Mononuclear cell (primary cell): ENCODE results near the gene TMEM40. TPM values are rescaled to one million over a fixed set of nuclear protein-coding genes. Genes with fewer than 3 reads are reported as not detected.
"Not testable (repeated sequence)": the region's sequence is repeated elsewhere in the genome, so short reads cannot be mapped to it uniquely, and the experiment has no call there.

Experiments
- H3K27me3 ChIP-seq: 2 replicates; pipeline ENCODE4 v1.6.0; 2011; ENCODE audit warnings: low read length, control low read depth; ENCODE audit not compliant: insufficient read depth
- H3K4me1 ChIP-seq: 2 replicates; pipeline ENCODE4 v1.5.1; 2011; ENCODE audit warnings: mild to moderate bottlenecking, low read length, control low read depth; ENCODE audit not compliant: insufficient read depth
- H3K4me3 ChIP-seq: 2 replicates; pipeline ENCODE4 v1.5.1; 2011; ENCODE audit warnings: mild to moderate bottlenecking, low read length, moderate library complexity
- H3K9me3 ChIP-seq: 2 replicates; pipeline ENCODE4 v1.5.1; 2011; ENCODE audit warnings: low read depth, mild to moderate bottlenecking, control low read depth, low read length
- total RNA-seq: library from RNA; depleted of rRNA; stranded (reverse); fragments of >200 nt; gene quantifications from one replicate; pipeline ENCODE4 v1.2.3, GENCODE V29; 2012

Gene TMEM40
- total RNA-seq, 1 donor: 3.8 TPM

DNA sequence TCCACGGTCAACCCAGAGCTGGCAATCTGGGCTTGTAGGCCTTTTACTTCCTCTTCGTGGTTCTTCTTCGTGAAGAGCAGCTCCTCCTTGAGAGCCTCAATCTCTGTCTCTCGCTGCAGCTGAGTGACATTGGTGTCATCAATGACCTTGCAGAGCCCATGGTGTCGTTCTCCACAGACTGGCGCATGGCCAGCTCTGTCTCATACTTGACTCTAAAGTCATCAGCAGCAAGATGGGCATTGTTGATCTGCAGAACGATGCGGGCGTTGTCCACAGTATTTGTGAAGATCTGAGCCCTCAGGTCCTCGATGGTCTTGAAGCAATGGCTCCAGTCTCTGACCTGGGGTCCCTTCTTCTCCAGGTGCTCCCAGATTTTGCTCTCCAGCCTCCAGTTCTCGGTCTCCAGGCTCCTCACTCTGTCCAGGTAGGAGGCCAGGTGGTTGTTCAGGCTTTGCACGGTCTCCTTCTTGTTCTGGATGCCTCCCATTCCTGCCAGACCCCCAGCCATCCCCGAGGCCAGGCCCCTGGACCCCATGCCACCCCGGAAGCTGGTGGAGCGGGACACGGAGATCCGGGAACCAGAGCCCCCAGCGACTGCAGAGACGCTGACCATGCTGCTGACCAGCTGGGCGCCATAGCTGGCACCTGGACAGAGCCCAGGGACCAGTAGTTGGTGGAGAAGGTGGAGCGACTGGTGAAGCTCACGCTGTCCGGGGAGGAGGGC, 29.1 kb upstream of the TMEM40 start:
- H3K27me3 ChIP-seq: peaks cover 12% of the 10 kb centered on the region
- not testable (repeated sequence) for H3K9me3 ChIP-seq, H3K4me1 ChIP-seq, H3K4me3 ChIP-seq

DNA sequence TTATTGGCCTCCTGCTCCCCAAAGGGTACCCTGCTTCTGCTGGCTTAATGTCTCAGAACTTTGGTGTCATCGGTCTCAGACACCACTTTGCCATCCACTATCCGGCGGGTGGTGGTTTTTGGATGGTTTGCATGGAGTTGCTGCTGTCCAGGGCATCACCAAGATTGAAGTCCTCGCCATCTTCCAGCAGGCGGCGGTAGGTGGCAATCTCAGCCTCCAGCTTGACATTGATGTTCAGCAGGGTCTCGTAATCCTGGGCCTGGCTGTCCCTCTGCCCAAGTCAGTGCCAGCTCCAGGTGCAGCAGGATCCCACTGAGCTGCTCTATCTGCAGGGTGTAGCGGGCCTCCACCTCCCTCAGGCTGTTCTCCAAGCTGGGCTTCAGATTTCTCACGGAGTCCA, 28.3 kb upstream of the TMEM40 start:
- not testable (repeated sequence) for H3K4me3 ChIP-seq, H3K4me1 ChIP-seq, H3K9me3 ChIP-seq
- H3K27me3 ChIP-seq: peaks cover 12% of the 10 kb centered on the region

DNA sequence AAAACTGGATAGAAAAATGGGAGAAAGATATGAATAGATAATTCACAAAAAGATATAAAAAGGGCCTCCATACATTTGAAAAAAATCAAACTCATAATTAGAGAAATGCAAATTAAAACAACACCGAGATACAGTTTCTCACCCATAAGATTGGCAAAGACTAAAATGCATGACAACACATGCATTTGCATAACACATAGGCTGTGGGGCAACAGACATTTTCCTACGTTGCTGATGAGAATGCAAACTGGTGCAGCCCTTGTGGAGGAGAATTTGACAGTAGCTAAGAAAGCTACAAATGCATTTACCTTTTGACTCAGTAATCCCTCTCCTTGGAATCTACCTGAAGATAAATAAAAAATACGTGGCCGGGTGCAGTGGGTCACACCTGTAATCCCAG, 26.0 kb upstream of the TMEM40 start:
- no peak overlapping the region for H3K4me3 ChIP-seq
- no peaks in the 10 kb centered on the region for H3K9me3 ChIP-seq
- H3K4me1 ChIP-seq: no peaks in the 10 kb centered on the region
- peaks cover 12% of the 10 kb centered on the region for H3K27me3 ChIP-seq

DNA sequence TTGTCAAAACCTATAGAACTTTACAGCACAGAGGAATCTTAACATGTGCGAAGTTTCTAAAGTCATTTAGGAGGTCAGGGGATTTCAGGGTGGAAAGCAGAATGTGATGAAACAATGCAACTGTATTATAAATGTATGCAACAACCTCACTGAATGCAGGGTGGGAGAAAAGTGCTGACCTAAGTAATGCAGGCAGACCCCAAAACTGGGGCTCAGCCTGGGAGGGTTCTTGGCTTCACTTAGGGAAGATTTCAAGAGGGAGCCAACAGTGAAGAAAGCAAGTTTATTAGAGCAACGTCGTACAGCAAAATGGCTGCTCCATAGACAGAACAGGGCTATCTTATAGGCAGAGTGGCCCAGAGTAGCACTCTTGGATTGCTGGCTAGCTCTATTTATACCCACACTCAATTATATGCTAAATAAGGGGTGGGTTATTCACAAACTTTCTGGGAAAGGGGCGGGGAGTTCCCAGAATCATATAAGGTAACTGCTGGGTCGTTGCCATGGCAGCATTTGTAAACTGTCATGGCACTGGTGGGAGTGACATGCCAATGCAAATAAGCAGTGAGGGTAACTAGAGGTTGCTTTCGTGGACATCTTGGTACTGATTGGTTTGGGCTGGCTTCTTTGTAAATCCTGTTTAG, 23.2 kb upstream of the TMEM40 start:
- H3K27me3 ChIP-seq: peaks cover 12% of the 10 kb centered on the region
- H3K9me3 ChIP-seq: no peaks in the 10 kb centered on the region
- H3K4me3 ChIP-seq: no peak overlapping the region
- no peaks in the 10 kb centered on the region for H3K4me1 ChIP-seq

DNA sequence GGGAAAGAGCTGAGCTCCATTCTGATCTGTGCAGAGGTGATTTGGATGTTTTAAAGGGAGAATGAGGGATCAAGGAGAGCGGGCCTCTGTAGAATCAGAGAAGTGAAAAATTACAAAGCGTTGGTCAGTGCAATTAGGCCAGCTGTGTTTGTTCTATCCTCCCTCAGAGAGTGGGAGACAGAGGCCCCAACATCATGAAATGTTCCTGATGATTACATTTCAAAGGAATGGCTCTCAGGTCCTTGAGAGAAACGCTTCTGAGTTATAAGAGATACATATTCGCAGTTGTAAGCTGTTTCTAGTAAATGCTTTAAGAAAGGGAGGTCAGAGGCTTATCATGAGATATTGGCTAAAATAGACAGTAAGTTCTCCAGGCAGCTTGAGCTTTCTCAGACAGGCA, 21.7 kb upstream of the TMEM40 start:
- H3K9me3 ChIP-seq: no peaks in the 10 kb centered on the region
- peaks cover 10% of the 10 kb centered on the region for H3K27me3 ChIP-seq
- H3K4me3 ChIP-seq: no peak overlapping the region
- H3K4me1 ChIP-seq: no peaks in the 10 kb centered on the region

DNA sequence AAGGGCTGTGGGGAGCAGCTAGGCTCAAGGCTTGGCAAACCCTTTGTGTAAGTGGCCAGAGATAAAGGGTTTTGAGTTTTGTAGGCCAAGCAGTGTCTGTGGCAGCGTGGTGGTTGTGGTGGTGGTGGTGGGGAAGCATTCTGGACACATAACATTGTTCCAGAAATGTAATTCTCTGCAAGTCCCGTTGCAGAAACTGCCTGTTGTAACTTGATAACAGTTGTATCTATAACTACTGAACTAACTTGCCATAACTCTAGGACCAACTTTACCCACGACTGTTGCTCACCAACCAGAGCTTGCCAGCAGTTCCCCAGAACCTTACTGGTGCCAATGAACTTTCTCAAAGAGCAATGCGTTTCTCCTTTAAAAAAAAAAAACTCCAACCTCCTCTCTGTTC, 18.1 kb upstream of the TMEM40 start:
- Histone ChIP-seq H3K9me3 (no peaks in the 10 kb centered on the region), H3K4me1 (no peaks in the 10 kb centered on the region), H3K27me3 (no peaks in the 10 kb centered on the region), H3K4me3 (no peak overlapping the region)

DNA sequence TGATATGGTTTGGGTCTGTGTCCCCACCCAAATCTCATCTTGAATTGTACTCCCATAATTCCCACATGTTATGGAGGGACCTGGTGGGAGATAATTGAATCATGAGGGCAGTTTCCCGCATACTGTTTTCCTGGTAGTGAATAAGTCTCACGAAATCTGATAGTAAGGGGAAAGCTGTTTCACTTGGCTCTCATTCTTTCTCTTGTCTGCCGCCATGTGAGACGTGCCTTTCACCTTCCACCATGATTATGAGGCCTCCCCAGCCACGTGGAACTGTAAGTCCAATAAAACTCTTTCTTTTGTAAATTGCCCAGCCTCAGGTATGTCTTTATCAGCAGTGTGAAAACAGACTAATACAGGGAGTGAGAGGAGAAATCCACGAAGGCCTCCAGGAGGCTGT, 16.9 kb upstream of the TMEM40 start:
- H3K9me3 ChIP-seq, H3K4me1 ChIP-seq, H3K27me3 ChIP-seq, H3K4me3 ChIP-seq: not testable (repeated sequence)

DNA sequence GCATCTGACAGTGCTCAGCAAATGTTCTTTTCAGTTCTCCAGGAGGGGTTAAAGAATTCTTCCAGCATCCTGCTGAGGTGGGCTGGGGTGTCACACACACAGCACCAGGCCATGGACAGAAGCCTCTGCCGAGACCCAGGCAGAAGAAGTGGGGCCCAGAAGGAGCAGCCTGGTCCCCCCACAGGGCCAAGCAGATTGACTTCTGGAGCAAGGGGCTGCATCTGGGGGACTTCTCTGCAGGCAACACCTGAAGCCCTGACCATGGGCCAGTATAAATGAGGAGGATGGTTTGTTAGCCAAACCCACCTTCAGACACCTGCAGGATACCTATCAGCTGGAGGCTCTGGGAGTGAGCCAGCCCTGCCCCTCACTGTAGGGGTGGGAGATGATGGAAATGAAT, 16.2 kb upstream of the TMEM40 start:
- H3K27me3 ChIP-seq: no peaks in the 10 kb centered on the region
- no peaks in the 10 kb centered on the region for H3K4me1 ChIP-seq
- H3K9me3 ChIP-seq: no peaks in the 10 kb centered on the region

DNA sequence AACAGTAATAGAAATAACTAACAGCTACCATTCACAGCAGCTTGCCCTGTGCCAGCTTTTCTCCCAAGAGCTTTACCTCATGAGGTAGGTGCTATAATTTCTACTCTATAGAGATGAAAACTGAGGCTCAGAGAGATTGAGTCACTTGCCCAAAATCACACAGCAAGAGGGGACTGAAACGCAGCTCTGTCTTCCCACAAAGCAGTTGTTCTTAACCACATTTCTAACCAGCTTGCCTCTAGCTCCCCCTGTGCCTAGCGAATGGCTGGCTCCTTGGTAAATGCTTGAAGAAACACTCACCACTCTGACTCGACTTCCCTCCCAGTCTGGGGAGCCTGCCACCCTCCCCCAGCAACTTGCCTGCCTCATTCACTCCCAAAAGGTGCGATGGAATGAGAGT, 15.6 kb upstream of the TMEM40 start:
- no peaks in the 10 kb centered on the region for H3K4me1 ChIP-seq
- no peak overlapping the region for H3K4me3 ChIP-seq
- no peaks in the 10 kb centered on the region for H3K27me3 ChIP-seq
- no peaks in the 10 kb centered on the region for H3K9me3 ChIP-seq

More for the DNA sequence above, 16.2 kb upstream of the TMEM40 start:
- no peak overlapping the region for H3K4me3 ChIP-seq

DNA sequence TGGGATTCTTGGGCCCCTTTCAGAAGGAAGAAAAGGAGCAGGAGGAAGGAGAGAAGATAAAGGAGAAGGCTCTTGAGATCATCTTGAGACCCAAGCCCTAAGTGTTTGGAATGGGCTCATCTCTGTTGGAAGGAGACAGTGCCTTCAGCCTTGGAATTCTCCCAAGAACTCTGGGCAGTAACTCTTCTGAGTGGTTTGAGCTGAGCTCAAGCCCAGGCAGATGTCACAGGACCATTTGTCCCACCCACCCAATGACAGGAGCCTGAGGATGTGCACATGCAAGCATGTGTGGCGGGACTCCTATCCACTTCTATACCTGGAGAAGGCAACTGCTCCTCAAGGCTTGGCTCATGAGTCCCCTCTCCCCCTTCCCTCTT, 14.6 kb upstream of the TMEM40 start:
- no peak overlapping the region for H3K4me3 ChIP-seq
- no peaks in the 10 kb centered on the region for H3K27me3 ChIP-seq
- no peaks in the 10 kb centered on the region for H3K4me1 ChIP-seq
- no peaks in the 10 kb centered on the region for H3K9me3 ChIP-seq

DNA sequence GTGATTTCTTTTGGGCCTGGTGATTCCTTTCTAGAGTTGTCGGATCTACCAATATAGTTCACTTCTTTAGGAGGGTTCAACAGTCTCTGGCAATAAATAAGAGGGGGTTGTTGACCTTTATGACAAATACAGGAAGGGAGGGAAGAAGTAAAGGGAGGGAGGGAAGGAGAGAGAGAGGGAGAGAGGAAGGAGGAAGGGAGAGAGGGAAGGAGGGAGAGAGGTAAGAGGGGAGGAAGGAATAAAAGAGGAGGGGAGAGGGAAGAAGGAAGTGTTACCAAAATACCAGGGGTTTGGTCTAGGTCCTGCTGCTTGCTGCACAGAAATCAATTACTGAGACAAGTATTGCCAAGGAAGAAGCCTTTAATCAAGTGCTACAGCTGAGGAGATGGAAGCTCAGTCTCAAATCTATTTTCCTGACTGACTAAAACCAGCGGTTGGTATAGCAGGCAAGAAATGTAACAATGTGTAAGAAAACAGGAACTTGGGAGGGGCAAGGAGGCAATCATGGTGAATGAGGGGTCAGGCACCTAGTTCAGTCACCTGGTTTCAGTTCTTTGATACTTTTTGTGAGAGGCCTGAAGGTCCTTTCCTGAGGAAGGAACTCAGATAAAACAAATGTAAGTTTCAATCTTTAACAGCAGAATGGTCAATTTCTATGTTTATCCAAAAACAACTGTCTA, 14.1 kb upstream of the TMEM40 start:
- Histone ChIP-seq H3K4me1 (no peaks in the 10 kb centered on the region), H3K4me3 (no peak overlapping the region), H3K9me3 (no peaks in the 10 kb centered on the region), H3K27me3 (no peaks in the 10 kb centered on the region)

DNA sequence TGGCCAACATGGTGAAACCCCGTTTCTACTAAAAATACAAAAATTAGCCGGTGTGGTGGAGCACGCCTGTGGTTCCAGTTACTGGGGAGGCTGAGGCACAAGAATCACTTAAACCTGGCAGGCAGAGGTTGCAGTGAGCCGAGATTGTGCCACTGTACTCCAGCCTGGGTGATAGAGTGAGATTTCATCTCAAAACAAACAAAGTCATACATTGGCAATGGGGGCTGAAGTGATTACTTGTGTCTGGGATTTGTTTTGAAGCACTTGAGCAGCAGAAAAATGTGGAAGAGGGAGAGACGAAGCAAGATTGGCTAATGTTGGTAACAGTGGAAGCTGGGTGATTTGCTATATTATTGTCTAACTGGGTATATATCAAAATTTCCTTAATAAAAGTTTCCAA, 13.4 kb upstream of the TMEM40 start:
- no peak overlapping the region for H3K4me3 ChIP-seq
- no peaks in the 10 kb centered on the region for H3K9me3 ChIP-seq
- no peaks in the 10 kb centered on the region for H3K4me1 ChIP-seq
- H3K27me3 ChIP-seq: no peaks in the 10 kb centered on the region

DNA sequence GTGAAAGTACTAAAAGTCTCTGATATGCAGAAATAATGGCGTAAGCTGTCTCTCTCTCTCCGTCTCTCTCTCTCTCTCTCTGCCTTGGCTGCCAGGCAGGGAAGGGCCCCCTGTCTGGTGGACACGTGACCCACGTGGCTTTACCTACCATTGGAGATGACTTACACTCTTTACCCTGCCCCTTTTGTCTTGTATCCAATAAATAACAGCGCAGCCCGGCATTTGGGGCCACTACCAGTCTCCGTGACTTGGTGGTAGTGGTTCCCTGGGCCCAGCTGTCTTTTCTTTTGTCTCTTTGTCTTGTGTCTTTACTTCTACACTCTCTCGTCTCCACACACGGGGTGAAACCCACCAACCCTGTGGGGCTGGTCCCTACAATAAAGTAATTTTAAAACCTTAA, 12.2 kb upstream of the TMEM40 start:
- H3K9me3 ChIP-seq: no peaks in the 10 kb centered on the region
- H3K27me3 ChIP-seq: no peaks in the 10 kb centered on the region
- H3K4me1 ChIP-seq: no peaks in the 10 kb centered on the region
- no peak overlapping the region for H3K4me3 ChIP-seq

DNA sequence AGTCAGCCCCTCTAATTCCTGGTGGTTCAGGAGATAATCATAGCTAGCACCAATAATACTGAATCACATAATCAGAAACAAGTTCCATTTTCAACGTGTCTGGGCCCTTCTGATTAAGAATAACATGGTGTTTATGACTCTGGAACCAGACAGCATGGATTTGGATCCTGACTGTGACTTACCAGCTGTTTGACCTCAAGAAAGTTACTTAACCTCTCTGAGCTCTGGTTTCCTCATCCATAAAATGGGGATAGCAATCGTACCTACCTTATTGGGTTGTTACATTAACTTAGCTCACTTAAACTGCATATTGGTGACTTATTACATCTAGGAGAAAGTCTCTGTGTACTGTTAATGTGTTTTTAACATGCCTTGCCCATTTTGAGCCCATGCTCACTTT, 10.7 kb upstream of the TMEM40 start:
- no peaks in the 10 kb centered on the region for H3K4me1 ChIP-seq
- no peak overlapping the region for H3K4me3 ChIP-seq
- no peaks in the 10 kb centered on the region for H3K27me3 ChIP-seq
- no peaks in the 10 kb centered on the region for H3K9me3 ChIP-seq

DNA sequence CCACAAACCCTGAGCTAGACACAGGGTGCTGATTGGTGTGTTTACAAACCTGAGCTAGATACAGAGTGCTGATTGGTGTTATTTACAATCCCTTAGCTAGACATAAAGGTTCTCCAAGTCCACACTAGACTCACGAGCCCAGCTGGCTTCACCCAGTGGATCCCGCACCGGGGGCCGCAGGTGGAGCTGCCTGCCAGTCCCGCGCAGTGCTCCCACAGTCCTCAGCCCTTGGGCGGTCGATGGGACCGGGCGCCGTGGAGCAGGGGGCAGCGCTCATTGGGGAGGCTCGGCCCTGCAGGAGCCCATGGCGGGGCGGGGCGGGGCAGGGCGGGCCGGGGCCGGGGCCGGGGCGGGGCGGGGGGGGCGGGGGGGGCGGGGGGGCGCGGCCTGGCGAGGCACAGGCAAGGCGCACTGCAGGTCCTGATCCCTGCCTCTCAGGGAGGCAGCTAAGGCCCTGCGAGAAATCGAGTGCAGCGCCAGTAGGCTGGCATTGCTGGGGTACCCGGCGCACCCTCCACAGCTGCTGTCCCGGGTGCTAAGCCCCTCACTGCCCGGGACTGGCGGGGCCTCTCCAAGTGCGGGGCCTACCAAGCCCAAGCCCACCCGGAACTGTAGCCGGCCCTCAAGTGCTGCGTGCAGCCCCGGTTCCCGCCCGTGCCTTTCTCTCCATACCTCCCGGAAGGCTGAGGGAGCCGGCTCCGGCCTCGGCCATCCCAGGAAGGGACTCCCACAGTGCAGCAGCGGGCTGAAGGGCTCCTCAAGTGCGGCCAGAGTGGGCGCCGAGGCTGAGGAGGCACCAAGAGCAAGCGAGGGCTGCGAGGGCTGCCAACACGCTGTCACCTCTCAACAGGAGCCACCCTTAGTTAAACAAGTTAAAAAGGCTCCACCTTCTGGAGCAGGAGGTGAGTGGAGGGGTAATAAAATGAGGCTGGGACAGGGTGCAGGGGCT, 9.8 kb upstream of the TMEM40 start:
- Histone ChIP-seq H3K4me1 (no peaks in the 10 kb centered on the region), H3K4me3 (no peak overlapping the region), H3K9me3 (no peaks in the 10 kb centered on the region), H3K27me3 (no peaks in the 10 kb centered on the region)
